Retinal pigment epithelial cell (primary cell): ENCODE measurements around the gene CD9.

Source experiments
- DNase-seq: peaks from one replicate; pipeline ENCODE4 v3.0.0-alpha.2; 2010; ENCODE audit warnings: low read depth
- H3K4me3 ChIP-seq: 2 replicates; pipeline ENCODE4 v1.5.1; 2011; ENCODE audit warnings: mild to moderate bottlenecking, low read length, control low read depth, moderate library complexity
- TF ChIP-seq, protein P1 (sequence below): conservative IDR thresholded peaks from 2 replicates; pipeline ENCODE4 v1.5.1; 2011; ENCODE audit warnings: low read depth, low read length, control low read depth, inconsistent platforms

Gene CD9

DNA sequence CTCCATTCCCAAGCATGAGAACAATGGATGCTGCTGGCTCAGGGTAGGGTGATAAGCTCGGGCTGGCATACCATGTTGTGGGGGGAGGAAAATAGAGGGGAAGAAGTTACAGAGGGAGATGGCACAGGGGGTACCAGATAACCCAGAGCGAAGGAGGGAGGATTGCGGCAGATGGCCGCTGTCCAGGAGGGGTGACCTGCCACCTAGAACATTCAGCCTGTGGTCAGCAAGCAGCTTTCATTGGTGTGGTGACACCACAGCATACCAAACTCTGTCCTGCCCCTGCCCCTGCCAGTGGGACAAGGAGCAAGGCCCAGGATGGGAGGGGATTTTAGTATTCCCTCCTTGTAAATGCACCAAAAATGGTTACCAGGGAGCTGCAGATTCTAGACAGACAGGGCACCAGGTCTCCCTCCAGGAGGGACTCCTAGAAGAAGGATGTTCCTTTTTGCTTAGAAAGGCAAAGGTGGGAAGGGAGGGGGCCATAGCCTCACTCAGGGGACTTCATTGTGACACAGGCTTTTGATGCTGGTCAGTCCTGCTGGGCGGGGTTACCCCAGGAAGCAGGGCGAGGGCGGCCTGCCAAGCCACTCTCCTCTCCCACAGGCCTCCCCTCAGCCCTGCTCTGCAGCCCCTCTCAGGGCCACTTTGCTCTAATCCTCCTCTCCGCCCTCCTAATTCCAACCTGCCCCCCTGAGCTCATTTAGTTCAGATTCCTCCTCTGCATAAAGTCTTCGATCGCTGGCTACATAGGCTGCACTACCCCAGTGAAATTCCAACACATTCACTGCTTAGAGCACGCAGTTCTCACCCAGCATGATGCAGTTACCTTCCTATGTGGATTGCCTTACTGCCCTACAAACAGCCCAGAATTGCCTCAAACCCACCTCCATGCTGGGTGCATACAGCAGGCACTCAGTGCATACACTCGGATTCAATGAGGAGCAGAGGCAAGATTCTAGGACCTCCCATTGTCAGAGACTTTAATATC is 74.3 kb downstream of the CD9 start:
- no peak overlapping the region for H3K4me3 ChIP-seq
- no peak for DNase-seq
- TF ChIP-seq, protein P1, sequence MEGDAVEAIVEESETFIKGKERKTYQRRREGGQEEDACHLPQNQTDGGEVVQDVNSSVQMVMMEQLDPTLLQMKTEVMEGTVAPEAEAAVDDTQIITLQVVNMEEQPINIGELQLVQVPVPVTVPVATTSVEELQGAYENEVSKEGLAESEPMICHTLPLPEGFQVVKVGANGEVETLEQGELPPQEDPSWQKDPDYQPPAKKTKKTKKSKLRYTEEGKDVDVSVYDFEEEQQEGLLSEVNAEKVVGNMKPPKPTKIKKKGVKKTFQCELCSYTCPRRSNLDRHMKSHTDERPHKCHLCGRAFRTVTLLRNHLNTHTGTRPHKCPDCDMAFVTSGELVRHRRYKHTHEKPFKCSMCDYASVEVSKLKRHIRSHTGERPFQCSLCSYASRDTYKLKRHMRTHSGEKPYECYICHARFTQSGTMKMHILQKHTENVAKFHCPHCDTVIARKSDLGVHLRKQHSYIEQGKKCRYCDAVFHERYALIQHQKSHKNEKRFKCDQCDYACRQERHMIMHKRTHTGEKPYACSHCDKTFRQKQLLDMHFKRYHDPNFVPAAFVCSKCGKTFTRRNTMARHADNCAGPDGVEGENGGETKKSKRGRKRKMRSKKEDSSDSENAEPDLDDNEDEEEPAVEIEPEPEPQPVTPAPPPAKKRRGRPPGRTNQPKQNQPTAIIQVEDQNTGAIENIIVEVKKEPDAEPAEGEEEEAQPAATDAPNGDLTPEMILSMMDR = no peak

DNA sequence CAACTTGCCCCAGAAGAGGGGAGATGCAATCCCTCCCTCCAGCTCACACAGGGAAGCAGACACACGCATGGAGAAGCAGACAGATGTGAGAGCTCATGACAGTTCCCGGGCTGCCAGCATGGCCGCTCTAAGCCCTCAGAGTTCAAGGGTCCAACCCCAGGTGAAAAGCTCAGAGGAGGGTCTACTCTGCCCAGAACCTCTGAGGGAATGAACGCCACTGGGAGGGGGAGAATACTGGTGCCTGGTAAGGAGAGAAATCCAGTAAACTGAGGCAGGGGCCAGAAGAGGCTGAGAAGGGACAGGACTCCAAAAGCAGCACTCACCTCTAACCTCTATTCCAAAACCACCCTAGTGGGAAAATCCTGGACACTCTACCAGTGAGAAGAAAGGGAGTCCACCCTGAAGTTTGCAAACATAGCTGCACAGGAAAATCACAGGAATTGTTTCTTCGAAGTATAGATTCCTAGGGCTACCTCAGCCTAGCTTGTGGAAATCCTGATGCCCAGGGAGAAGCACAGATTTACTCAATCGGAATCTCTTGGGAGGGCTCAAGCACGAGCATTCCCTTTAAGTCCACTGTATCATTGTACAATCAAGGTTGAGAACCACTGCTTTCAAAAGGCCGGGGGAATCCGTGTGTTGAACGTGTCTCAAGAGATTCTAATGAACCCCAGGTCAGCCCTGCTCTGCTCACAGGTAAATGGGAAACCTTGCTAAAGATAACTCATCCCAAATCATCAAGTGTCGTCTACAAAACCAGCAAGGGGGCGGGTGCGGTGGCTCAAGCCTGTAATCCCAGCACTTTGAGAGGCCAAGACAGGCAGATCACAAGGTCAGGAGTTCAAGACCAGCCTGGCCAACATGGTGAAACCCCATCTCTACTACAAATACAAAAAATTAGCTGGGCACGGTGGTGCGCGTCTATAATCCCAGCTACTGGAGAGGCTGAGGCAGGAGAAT is 76.0 kb downstream of the CD9 start:
- no peak overlapping the region for H3K4me3 ChIP-seq
- no peak for DNase-seq
- TF ChIP-seq, protein P1 = no peak

DNA sequence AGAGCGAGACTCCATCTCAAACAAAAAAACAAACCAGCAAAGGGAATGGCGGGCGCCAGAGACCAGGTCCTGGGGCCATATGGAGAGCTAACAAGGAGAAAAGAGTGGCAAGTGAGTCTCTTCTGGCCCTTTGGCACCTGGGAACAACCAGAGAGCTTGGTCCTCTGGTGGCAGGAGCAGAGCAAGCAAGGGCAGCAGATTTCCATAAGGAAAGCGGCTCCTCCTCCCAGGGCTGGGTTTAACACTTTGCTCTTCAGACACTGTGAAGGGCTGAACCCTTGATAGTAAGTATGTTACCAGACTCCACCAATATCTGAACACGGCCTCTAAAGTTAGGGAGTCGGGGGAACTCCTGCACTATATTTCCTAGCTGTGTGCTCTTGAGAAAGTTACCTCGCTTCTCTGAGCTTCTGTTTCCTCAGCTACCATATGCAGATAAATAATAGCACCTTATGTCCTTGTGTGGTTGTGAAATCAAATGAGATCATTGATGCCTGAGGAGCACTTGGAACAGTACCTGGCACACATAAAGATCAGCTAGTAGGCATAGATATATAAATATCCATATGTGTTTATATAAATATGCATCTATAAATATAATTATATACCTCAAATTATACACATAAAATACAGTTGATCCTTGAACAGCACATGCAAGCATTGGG is 76.9 kb downstream of the CD9 start:
- TF ChIP-seq, protein P1 = peak; percentile 24
- no peak for DNase-seq
- no peak overlapping the region for H3K4me3 ChIP-seq

DNA sequence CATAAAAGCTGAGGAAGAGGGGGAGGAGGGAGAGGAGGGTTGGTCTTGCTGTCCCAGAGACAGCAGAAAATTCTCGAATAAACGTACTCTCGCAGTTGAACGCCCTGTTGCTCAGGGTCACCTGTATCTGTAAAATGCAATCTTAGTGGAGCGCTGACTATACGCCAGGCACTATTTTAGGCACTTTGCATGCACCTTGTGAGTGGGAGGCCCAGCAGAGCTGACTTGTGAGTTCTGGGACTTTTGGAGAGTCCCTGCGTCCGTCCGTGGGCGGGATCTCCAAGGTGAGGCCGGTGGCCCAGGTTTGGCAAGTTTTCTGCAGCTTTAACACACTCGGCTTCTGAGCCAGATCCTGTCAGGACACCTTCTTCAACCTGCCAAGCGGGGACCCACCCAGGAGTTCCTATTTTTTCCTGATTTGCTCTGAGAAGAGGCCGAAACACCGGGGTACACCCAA is 77.8 kb downstream of the CD9 start:
- H3K4me3 ChIP-seq = peak overlapping the region; percentile 38
- DNase-seq = no peak
- TF ChIP-seq, protein P1 = no peak

DNA sequence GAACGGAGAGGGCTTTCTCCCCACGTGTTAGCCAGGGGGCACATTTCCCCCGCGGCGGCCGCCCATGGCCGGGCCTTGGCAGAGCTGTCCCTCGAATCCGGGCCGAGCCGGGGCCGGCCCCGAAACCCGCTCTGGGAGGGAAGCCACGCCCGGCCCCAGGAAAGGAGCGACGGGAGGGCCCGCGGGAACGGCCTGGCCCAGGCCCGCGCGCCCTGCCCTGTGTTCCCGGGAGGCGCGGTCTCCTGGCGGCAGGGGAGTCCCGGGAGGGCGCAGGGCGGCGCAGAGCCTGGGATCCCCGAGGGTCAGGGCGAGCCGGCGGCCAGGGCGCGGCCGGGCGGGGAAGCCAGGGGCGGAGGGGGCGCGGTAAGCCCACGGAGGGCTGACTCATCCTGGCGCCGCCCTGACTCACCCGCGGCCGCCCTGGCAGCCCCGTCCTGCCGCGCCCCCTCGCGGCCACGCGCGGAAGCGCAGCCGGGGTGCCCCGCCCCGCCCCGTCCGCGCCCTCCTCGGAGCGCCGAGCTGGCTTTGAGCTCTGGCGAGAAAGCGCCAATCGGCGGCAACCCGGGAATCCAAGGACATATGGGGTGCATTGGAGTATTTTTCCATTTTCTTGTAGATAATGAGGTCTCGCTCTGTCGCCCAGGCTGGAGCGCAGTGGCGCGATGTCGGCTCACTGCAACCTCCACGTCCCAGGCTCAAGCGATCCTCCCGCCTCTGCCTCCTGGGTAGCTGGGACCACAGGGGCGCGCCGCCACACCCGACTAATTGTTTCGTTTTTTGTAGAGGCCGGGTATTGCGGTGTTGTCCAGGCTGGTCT is 78.4 kb downstream of the CD9 start:
- TF ChIP-seq, protein P1 = peak; percentile 42
- H3K4me3 ChIP-seq = peak overlapping the region; percentile 38
- DNase-seq = no peak

DNA sequence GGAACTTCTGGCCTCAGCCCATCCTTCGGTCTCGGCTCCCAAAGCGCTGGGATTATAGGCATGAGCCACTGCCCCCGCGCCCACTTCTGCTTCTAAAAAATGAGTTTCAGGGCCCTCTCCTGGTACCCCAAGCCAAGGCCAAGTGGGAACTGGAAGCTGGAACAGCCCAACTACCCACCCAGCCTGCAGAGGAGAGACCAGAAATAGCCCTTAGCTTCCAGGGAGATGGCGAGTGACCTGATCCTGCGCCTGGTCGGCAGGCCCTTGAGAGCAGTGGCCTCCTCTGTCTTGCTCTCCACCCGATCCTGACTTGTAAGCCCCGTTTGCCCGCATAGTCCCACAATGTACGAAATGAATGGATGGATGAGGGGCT is 79.0 kb downstream of the CD9 start:
- H3K4me3 ChIP-seq = no peak overlapping the region
- no peak for DNase-seq
- TF ChIP-seq, protein P1 = no peak
